ENCODE measurements around the gene LRP10.

Gene LRP10

DNA sequence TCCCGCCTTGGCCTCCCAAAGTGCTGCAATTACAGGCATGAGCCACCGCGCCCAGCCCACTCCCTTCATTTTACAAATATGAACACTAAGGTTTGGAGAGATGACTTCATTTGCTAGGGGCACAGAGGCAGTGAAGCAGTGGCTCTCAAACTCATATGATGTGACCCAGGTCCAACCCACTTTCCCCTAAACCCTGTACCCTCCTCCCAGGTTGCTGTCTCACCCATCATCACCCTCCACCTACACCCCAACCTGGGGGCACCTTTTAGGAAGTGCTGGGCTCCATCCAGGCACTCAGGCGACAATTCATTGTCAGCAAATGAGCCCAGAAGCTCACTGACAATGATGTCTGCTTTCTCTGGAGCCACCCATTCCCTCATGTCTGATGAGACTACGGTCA, 52.2 kb downstream of the LRP10 start:
- DNase-seq = no peak

DNA sequence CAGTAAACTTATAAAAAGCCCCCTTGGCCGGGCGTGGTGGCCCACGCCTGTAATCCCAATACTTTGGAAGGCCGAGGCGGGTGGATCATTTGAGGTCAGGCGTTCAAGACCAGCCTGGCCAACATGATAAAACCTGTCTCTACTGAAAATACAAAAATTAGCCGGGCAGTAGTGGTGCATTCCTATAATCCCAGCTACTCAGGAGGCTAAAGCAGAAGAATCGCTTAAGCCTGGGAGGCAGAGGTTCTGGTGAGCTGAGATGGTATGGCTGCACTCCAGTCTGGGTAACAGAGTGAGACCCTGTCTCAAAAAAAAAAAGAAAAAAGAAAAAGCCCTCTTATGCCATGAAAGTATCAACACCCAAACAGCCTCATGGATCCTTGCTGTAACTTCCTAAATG, 54.0 kb downstream of the LRP10 start:
- DNase-seq = no peak

DNA sequence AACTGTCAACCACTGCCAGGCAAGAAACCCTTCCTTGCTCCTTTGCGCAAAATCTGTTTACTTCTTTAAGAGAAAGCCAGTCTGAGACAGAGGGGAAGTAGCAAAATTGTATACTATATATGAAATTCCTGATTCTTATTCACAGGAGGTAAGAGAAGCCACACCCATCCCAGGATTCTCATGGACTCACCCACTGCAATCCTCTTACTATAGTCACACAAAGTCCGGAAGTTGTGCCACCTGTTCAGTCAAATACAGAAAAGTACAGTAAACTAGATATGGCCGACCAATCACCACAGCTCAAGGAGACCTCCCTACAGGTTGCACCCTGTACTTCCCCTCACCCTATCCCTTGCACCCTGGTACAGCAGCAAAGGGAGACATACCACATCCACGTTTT, 54.8 kb downstream of the LRP10 start:
- no peak for DNase-seq

- no peak for DNase-seq
These were observed 56.9 kb downstream of the LRP10 start for GRCh38 chr14:22928237-22929103.

DNA sequence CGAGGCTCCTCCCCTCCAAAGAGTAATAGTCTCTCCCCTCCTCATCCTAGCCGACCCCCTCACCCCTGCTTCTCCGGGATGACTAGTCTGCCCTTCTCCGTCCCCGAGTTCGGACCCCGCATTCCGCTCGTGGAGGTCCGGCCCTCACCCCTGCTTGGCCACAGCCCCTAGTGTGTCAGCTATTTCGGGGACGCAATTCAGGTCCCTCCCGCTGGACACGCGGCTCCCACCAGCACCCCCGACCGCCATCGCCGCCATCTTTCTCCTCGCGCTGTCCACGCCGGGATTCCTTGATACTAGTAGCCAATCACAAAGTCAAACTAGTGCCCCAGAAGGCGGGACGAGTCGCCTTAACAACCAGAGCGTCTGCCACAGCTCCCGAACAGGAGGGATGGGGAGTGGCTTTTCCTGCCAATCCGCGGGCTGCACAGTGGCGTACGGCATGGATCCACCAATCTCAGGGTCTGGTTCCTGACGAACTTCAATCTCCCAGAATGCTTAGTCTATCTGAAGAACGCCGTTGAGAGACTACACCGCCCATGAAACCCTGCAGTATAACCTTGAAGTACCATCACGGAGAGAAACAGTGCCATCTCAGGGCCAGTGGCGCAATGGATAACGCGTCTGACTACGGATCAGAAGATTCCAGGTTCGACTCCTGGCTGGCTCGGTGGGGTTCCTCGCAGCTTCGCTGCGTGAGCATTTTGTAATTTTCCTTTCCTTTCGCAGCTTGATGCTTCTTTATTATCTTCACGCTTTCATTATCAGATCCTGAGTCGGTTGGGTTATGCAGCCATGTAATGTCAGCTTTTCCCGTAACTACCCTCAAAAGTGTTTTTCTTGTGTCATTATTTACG, 57.8 kb downstream of the LRP10 start, which contains the start of gene PRMT5:
Gene PRMT5, minus strand, starts transcription at position 273 of the 857 bp plus-strand sequence. Its CDS starts 15 bp downstream, at position 258.
- DNase-seq = peak; percentile 100

DNA sequence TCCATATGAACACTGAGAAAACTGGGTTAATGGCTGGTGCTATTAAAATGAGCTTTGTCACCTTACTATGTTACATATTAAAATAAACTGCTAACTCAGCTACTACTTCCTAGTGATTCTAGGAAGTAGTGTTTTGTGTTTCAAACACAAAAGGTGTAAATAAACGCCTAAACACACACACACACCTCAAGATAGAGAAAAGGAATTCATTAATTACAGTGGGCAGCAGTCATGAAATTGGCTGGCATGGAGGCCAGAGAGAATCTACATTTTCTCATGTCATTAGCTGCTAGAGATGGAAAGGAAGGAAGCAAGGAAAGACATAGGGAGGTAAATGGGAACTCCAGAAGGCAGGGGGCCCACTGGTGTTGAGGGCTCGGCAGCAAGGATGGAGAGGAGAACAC, 58.4 kb downstream of the LRP10 start:
- peak; percentile 79 for DNase-seq
